PC-3 (cell line): Measurements from ENCODE around the gene SLC44A1. TPM values are rescaled to one million over a fixed set of nuclear protein-coding genes. Genes with fewer than 3 reads are reported as not detected.

ENCODE experiments used
- ATAC-seq: fragments of 200-7000 bp; cut with Tn5 transposase; 2 replicates; pipeline ENCODE4 v1.9.1; 2020; ENCODE audit warnings: mild to moderate bottlenecking, moderate library complexity
- BruUV-seq: library from RNA; stranded (reverse); fragments of 400-500 nt; replicated peaks from 2 replicates; lab custom pipeline; 2021; lab: Mats Ljungman, UMichigan
- CTCF ChIA-PET: fragments of 300-600 bp; sonication (Branson Sonifier 250); formaldehyde crosslinking; loops from one replicate; lab custom pipeline; 2022; ENCODE audit warnings: antibody characterized with exemption; lab: Charles Lee
- POLR2A ChIA-PET: fragments of 300-600 bp; sonication (Branson Sonifier 250); formaldehyde crosslinking; loops from one replicate; lab custom pipeline; 2022; ENCODE audit warnings: antibody characterized with exemption; ENCODE audit not compliant: unreplicated experiment; lab: Charles Lee
- DNase-seq: peaks from one replicate; pipeline ENCODE4 v3.0.0-alpha.2; 2015
- H2AFZ ChIP-seq: fragments of 300-600 bp; sonication (generic); 2 replicates; pipeline ENCODE4 v1.6.0; 2016; ENCODE audit warnings: antibody characterized with exemption, low read length
- H3F3A ChIP-seq: fragments of 300-600 bp; sonication (generic); one replicate; pipeline ENCODE4 v1.6.0; 2017; ENCODE audit warnings: antibody characterized with exemption, low read length, control low read depth, mild to moderate bottlenecking; ENCODE audit not compliant: unreplicated experiment
- H3K27ac ChIP-seq: fragments of 300-600 bp; sonication (generic); 2 replicates; pipeline ENCODE4 v1.5.1; 2016; ENCODE audit warnings: mild to moderate bottlenecking, low read length
- H3K27me3 ChIP-seq: fragments of 300-600 bp; sonication (generic); 2 replicates; pipeline ENCODE4 v1.6.1; 2016; ENCODE audit warnings: low read length, mixed read lengths
- H3K36me3 ChIP-seq: fragments of 300-600 bp; sonication (generic); 2 replicates; pipeline ENCODE4 v1.6.1; 2016; ENCODE audit warnings: low read depth, mixed run types, low read length, mixed read lengths
- H3K4me1 ChIP-seq: fragments of 300-600 bp; sonication (generic); 2 replicates; pipeline ENCODE4 v1.5.1; 2016; ENCODE audit warnings: low read length; ENCODE audit not compliant: insufficient read depth
- H3K4me2 ChIP-seq: fragments of 300-600 bp; sonication (generic); 2 replicates; pipeline ENCODE4 v1.6.0; 2016; ENCODE audit warnings: low read length
- H3K4me3 ChIP-seq: fragments of 300-600 bp; sonication (generic); 2 replicates; pipeline ENCODE4 v1.5.1; 2016; ENCODE audit warnings: mild to moderate bottlenecking, low read length, mixed read lengths
- H3K79me2 ChIP-seq: fragments of 300-600 bp; sonication (generic); 2 replicates; pipeline ENCODE4 v1.6.1; 2017; ENCODE audit warnings: low read length, mixed read lengths
- H3K9ac ChIP-seq: fragments of 300-600 bp; sonication (generic); 2 replicates; pipeline ENCODE4 v1.6.0; 2016; ENCODE audit warnings: mild to moderate bottlenecking, low read length
- H3K9me2 ChIP-seq: fragments of 300-600 bp; sonication (generic); replicated peaks from 2 replicates; pipeline ENCODE4 v1.6.1; 2016; ENCODE audit warnings: mixed run types, low read length, mixed read lengths
- H3K9me3 ChIP-seq: fragments of 300-600 bp; sonication (generic); 2 replicates; pipeline ENCODE4 v1.6.1; 2016; ENCODE audit warnings: low read length, mixed read lengths
- H4K20me1 ChIP-seq: fragments of 300-600 bp; sonication (generic); 2 replicates; pipeline ENCODE4 v1.6.1; 2016; ENCODE audit warnings: low read length, mixed read lengths
- EZH2 ChIP-seq: fragments of 300-600 bp; sonication (generic); IDR thresholded peaks from one replicate; pipeline ENCODE4 v1.6.1; 2017; ENCODE audit warnings: antibody characterized with exemption, mild to moderate bottlenecking, low read length; ENCODE audit not compliant: unreplicated experiment
- EZH2phosphoT487 ChIP-seq: fragments of 300-600 bp; sonication (generic); IDR thresholded peaks from 2 replicates; pipeline ENCODE4 v1.6.1; 2018; ENCODE audit warnings: mild to moderate bottlenecking, antibody characterized with exemption, low read length, borderline replicate concordance
- intact Hi-C: fragments of 100-400 bp; cut with micrococcal nuclease; formaldehyde crosslinking; loops from 2 replicates; pipeline ENCODE4 v1.9.0; 2023
- total RNA-seq: library from RNA; depleted of rRNA; stranded (reverse); fragments of >200 nt; gene quantifications from 2 replicates; pipeline ENCODE4 v1.2.3, GENCODE V29; 2014
- TF ChIP-seq, protein P1 (sequence below): fragments of 300-600 bp; sonication (generic); conservative IDR thresholded peaks from 2 replicates; pipeline ENCODE4 v1.5.1; 2017; ENCODE audit warnings: antibody characterized with exemption, low read depth, mild to moderate bottlenecking, low read length

SLC44A1 gene
- total RNA-seq, 1 experiment from 2014 or later: 16.1 TPM

DNA sequence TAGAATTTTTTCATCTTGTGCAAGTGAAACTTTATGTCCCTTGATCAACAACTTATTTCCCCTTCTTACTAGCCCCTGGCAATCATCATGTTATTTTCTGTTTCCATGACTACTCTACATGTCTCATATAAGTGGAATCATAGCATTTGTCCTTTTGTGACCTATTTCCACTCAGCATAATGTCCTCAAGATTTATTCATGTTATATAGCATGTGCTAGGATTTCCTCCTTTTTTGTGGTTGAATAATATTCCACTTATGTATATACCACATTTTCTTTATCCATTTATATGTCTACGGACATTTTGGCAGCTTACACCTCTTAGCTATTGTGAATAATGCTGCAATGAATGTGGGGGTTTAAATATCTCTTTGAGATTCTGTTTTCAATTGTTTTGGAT, 224.4 kb downstream of the SLC44A1 start:
- POLR2A ChIA-PET: no interaction called here

DNA sequence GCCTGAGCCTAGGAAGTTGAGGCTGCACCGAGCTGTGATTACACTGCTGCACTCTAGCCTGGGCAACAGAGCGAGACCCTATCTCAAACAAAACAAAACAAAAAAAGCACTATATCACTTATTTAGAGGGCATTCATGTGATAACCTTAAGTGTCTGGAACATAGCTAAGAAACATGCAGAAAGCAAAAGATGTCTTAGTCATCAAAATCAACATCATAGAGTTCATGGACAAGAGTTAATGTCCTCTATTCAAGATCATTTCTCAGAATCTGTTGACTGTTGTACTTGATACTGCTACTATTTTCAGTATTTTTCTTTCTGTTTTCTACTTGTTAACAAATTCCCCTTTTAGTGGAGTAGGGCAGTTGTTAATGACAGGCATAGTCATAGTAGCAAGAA, 228.8 kb downstream of the SLC44A1 start:
- no peak overlapping the region for H2AFZ ChIP-seq
- H3K9me2 ChIP-seq: no peaks in the 10 kb centered on the region
- no peaks in the 10 kb centered on the region for H3K36me3 ChIP-seq
- TF ChIP-seq EZH2: no peak
- TF ChIP-seq EZH2phosphoT487: no peak
- TF ChIP-seq, protein P1, sequence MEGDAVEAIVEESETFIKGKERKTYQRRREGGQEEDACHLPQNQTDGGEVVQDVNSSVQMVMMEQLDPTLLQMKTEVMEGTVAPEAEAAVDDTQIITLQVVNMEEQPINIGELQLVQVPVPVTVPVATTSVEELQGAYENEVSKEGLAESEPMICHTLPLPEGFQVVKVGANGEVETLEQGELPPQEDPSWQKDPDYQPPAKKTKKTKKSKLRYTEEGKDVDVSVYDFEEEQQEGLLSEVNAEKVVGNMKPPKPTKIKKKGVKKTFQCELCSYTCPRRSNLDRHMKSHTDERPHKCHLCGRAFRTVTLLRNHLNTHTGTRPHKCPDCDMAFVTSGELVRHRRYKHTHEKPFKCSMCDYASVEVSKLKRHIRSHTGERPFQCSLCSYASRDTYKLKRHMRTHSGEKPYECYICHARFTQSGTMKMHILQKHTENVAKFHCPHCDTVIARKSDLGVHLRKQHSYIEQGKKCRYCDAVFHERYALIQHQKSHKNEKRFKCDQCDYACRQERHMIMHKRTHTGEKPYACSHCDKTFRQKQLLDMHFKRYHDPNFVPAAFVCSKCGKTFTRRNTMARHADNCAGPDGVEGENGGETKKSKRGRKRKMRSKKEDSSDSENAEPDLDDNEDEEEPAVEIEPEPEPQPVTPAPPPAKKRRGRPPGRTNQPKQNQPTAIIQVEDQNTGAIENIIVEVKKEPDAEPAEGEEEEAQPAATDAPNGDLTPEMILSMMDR: no peak
- H3K4me3 ChIP-seq: no peak overlapping the region
- no peak for DNase-seq
- BruUV-seq: no TSS peak
- no peaks in the 10 kb centered on the region for H3K79me2 ChIP-seq
- no peaks in the 10 kb centered on the region for H3F3A ChIP-seq
- ChIA-PET CTCF (no interaction called here), POLR2A (no interaction called here)
- H4K20me1 ChIP-seq: no peaks in the 10 kb centered on the region
- no peak for ATAC-seq
- H3K9me3 ChIP-seq: no peaks in the 10 kb centered on the region
- no peaks in the 10 kb centered on the region for H3K4me1 ChIP-seq
- no peak overlapping the region for H3K4me2 ChIP-seq
- no peaks in the 10 kb centered on the region for H3K27me3 ChIP-seq
- no peak overlapping the region for H3K27ac ChIP-seq
- intact Hi-C loops: no loop called here
- H3K9ac ChIP-seq: no peak overlapping the region

More for the DNA sequence above, 224.4 kb downstream of the SLC44A1 start:
- Histone ChIP-seq H3K4me1 (no peaks in the 10 kb centered on the region), H3K4me3 (no peak overlapping the region), H3K27ac (no peak overlapping the region), H3K9ac (no peak overlapping the region), H2AFZ (no peak overlapping the region), H3K27me3 (no peaks in the 10 kb centered on the region), H3K4me2 (no peak overlapping the region), H3F3A (no peaks in the 10 kb centered on the region), H3K79me2 (no peaks in the 10 kb centered on the region), H4K20me1 (no peaks in the 10 kb centered on the region), H3K9me3 (no peaks in the 10 kb centered on the region), H3K9me2 (no peaks in the 10 kb centered on the region), H3K36me3 (no peaks in the 10 kb centered on the region; the same call in 1 of the 2 replicates)
- intact Hi-C loops: no loop called here
- TF ChIP-seq EZH2phosphoT487 (no peak), EZH2 (no peak)
- TF ChIP-seq, protein P1: no peak
- BruUV-seq: no TSS peak
- ATAC-seq (no peak), DNase-seq (no peak)
- CTCF ChIA-PET: no interaction called here

DNA sequence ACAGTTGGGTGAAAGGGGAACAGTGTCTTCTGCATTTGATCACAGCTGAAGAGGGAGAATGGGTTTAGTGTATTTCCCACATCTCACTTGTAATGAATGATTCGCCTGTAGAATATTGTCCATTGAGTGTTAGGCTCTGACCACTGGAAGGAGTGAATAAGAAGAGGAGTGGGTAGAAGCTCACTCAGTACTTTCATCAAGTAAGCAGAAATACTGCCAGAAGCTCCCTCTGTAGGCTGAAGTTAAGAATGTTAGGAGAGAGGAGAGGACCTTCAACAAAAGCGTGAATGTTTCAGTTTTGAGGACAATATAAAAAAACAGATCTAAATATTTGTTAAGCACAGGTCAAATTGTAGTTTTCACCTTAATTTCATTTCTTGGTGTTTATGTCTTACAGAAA, 230.9 kb downstream of the SLC44A1 start:
- no peaks in the 10 kb centered on the region for H3K27me3 ChIP-seq
- no peaks in the 10 kb centered on the region for H3K9me2 ChIP-seq
- no peaks in the 10 kb centered on the region for H3K36me3 ChIP-seq
- ChIA-PET POLR2A (no interaction called here), CTCF (no interaction called here)
- TF ChIP-seq, protein P1: peak; percentile 55
- TF ChIP-seq EZH2phosphoT487: no peak
- no peak overlapping the region for H2AFZ ChIP-seq
- H3K27ac ChIP-seq: no peak overlapping the region
- ATAC-seq: peak; percentile 64
- no TSS peak for BruUV-seq
- H3K79me2 ChIP-seq: no peaks in the 10 kb centered on the region
- no peak overlapping the region for H3K4me2 ChIP-seq
- no peaks in the 10 kb centered on the region for H3K4me1 ChIP-seq
- no peak overlapping the region for H3K9ac ChIP-seq
- no peaks in the 10 kb centered on the region for H4K20me1 ChIP-seq
- DNase-seq: peak; percentile 30
- no peak overlapping the region for H3K4me3 ChIP-seq
- intact Hi-C loops: loop anchor here (1.0 kb wide), 1 partner anchor 49 kb away; no protein-coding TSS in a partner anchor
- no peaks in the 10 kb centered on the region for H3F3A ChIP-seq
- no peaks in the 10 kb centered on the region for H3K9me3 ChIP-seq
